Measurements from ENCODE around the gene UNC13C. TPM values are rescaled to one million over a fixed set of nuclear protein-coding genes. Genes with fewer than 3 reads are reported as not detected.

UNC13C gene
- total and polyA plus RNA-seq, 2 donors (not counting 3 experiments of a cell fraction or from before 2014, with no cell fraction given): not detected

DNA sequence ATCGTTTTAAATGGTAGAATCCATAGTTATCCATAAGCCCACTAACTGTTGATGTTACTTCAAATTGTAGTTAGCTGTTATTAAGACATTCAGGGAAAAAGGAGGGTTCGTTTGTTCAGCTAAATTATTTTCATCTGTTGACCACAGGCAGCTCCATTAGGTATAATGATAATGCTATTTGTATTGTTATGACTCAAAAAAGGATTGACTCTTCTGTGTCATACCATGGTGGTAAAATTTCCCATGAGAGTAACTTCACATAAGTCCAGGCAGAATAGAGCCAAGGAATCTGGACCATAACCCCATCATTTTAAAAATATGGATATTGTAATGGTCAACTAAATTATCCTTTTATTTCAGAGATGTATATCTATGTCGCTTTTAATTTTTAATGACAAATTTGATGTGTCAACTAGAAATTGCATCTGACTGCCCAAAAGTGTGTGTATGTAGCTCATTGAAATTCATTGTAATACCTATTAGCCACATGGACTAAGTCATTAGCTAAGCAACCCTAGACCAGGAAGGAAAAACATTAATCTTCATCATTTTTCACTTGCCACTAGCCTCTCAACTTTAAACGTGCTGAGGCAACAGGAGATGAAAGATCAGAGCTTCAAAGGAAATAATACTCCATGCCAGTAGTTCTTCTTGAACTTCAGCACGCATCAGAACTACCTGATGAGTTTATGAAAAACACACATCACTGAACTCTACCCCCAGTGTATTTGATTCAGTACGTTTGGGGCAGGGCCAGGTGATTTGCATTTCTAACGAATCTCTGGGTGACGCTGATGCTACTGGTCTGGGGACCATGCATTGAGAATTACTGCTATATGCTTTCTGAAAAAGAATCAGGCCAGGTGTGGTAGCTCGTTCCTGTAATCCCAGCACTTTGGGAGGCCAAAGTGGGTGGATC is 537.7 kb downstream of the UNC13C start:
- POLR2A ChIA-PET: no interaction called here
- FAIRE-seq: no peak

More for the DNA sequence above, 537.7 kb downstream of the UNC13C start:
- no peaks in the 10 kb centered on the region for H4K20me1 ChIP-seq (replicated peaks; ENCODE audit: control insufficient read depth, extremely low read depth, insufficient read depth, low read length)
- CTCF ChIA-PET: no interaction called here
- H3K9ac ChIP-seq (replicated peaks; ENCODE audit: extremely low read depth, insufficient read depth, low read length): no peak overlapping the region
- no peaks in the 10 kb centered on the region for H3K27me3 ChIP-seq (ENCODE audit: control insufficient read depth in 2 of 2, insufficient read depth in 2 of 2, low read length in 2 of 2)
- H3K27ac ChIP-seq (ENCODE audit: insufficient read depth, low read depth, low read length): no peak overlapping the region
- no peaks in the 10 kb centered on the region for H3K4me1 ChIP-seq (ENCODE audit: control insufficient read depth, extremely low read depth, insufficient read depth, low read length)
- no peak overlapping the region for H3K4me2 ChIP-seq (ENCODE audit: insufficient read depth, low read length)
- intact Hi-C loops (cut with micrococcal nuclease) (no loop called here), dilution Hi-C loops (cut with MboI; ENCODE audit: extremely low pct_ligation_motif_present, low sequenced_read_pairs) (no loop called here)
- no peak overlapping the region for H3K4me3 ChIP-seq (replicated peaks in 1 of 3; ENCODE audit: insufficient read depth in 1 of 3, low read depth in 1 of 3, low read length in 3 of 3)
- no peaks in the 10 kb centered on the region for H3K9me3 ChIP-seq (replicated peaks; ENCODE audit: control insufficient read depth, insufficient read depth, low read length)
- no TSS peak for BruUV-seq (replicated peaks)
- no peaks in the 10 kb centered on the region for H3K9me1 ChIP-seq (replicated peaks; ENCODE audit: control insufficient read depth, extremely low read depth, insufficient read depth, low read length)
- no peaks in the 10 kb centered on the region for H3K36me3 ChIP-seq (ENCODE audit: control insufficient read depth in 2 of 2, extremely low read depth in 1 of 2, insufficient read depth in 2 of 2, low read length in 2 of 2)
- DNase-seq (ENCODE audit: low read depth, low spot score): no peak
- H2AFZ ChIP-seq (ENCODE audit: low read depth, low read length): no peak overlapping the region
- TF ChIP-seq MYC (IDR thresholded peaks at IDR 0.05; ENCODE audit: low read depth, low read length) (no peak), EZH2 (IDR thresholded peaks at IDR 0.05; ENCODE audit: borderline replicate concordance, low read depth, low read length, severe bottlenecking) (no peak), JUN (IDR thresholded peaks at IDR 0.05; ENCODE audit: borderline replicate concordance, insufficient read depth, insufficient read length, low read depth) (no peak), POLR2AphosphoS5 (IDR thresholded peaks at IDR 0.05; ENCODE audit: insufficient read depth, low read depth, low read length) (no peak), FOS (IDR thresholded peaks at IDR 0.05; ENCODE audit: borderline replicate concordance, insufficient read depth, low read length) (no peak), POLR2A (IDR thresholded peaks at IDR 0.05; ENCODE audit: low read depth, low read length) (no peak), GATA2 (IDR thresholded peaks at IDR 0.05; ENCODE audit: insufficient read depth, insufficient read length, low read depth, low read length) (no peak)
- TF ChIP-seq, protein P1, sequence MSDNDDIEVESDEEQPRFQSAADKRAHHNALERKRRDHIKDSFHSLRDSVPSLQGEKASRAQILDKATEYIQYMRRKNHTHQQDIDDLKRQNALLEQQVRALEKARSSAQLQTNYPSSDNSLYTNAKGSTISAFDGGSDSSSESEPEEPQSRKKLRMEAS (IDR thresholded peaks at IDR 0.05; ENCODE audit: insufficient read depth, insufficient read length): no peak
- TF ChIP-seq, protein P2, sequence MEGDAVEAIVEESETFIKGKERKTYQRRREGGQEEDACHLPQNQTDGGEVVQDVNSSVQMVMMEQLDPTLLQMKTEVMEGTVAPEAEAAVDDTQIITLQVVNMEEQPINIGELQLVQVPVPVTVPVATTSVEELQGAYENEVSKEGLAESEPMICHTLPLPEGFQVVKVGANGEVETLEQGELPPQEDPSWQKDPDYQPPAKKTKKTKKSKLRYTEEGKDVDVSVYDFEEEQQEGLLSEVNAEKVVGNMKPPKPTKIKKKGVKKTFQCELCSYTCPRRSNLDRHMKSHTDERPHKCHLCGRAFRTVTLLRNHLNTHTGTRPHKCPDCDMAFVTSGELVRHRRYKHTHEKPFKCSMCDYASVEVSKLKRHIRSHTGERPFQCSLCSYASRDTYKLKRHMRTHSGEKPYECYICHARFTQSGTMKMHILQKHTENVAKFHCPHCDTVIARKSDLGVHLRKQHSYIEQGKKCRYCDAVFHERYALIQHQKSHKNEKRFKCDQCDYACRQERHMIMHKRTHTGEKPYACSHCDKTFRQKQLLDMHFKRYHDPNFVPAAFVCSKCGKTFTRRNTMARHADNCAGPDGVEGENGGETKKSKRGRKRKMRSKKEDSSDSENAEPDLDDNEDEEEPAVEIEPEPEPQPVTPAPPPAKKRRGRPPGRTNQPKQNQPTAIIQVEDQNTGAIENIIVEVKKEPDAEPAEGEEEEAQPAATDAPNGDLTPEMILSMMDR (IDR thresholded peaks at IDR 0.05; ENCODE audit: extremely low read depth in 1 of 2, insufficient read depth in 1 of 2, low read depth in 1 of 2, low read length in 2 of 2): no peak
- no peaks in the 10 kb centered on the region for H3K79me2 ChIP-seq (ENCODE audit: control insufficient read depth, insufficient read depth, low read length)

Measured in endothelial cell of umbilical vein (primary cell).